BJ (cell line): ENCODE data around the gene C1orf105. TPM values are rescaled to one million over a fixed set of nuclear protein-coding genes. Genes with fewer than 3 reads are reported as not detected.

ENCODE experiments used
- CTCF ChIA-PET: fragments of 350-600 bp; formaldehyde crosslinking; extraction: SDS; loops from one replicate; lab custom pipeline; 2021; ENCODE audit warnings: antibody characterized with exemption, inconsistent platforms; lab: Yijun Ruan, JAX
- POLR2A ChIA-PET: fragments of 300-600 bp; sonication (Branson Sonifier 250); formaldehyde crosslinking; extraction: SDS; loops from one replicate; lab custom pipeline; 2021; ENCODE audit warnings: antibody characterized with exemption; lab: Charles Lee
- DNase-seq: peaks from one replicate; pipeline ENCODE4 v3.0.0-alpha.2; 2011; ENCODE audit warnings: low read depth
- H3K27me3 ChIP-seq: 2 replicates; pipeline ENCODE4 v1.6.0; 2011; ENCODE audit warnings: low read length; ENCODE audit not compliant: control insufficient read depth, insufficient read depth
- H3K36me3 ChIP-seq: 2 replicates; pipeline ENCODE4 v1.5.1; 2011; ENCODE audit warnings: low read length; ENCODE audit not compliant: control insufficient read depth, insufficient read depth
- H3K4me3 ChIP-seq: 2 replicates; pipeline ENCODE4 v1.5.1; 2011; ENCODE audit warnings: low read depth, mild to moderate bottlenecking, control low read depth, low read length
- CTCF ChIP-seq: IDR thresholded peaks from 2 replicates; pipeline ENCODE4 v1.5.1; 2011; ENCODE audit warnings: low read depth, mild to moderate bottlenecking, control low read depth, inconsistent platforms, low read length, moderate library complexity; ENCODE audit not compliant: insufficient read depth
- polyA plus RNA-seq: library from polyadenylated mRNA; depleted of rRNA; stranded (reverse); fragments of >200 nt; gene quantifications from 2 replicates; pipeline ENCODE4 v1.2.3, GENCODE V29; 2011

The C1orf105 gene
- polyA plus RNA-seq, 1 experiment, result not detected

GRCh38 chr1:172399756-172400721, 20.4 kb upstream of the C1orf105 start:
- ChIA-PET CTCF (interaction anchor here (0.6 to 3.4 kb wide), 24 partner anchors 8 to 397 kb away, joined by 3 to 25 read pairs (median 4); no protein-coding TSS in a partner anchor), POLR2A (interaction anchor here (0.6 to 1.0 kb wide), 5 partner anchors 15 to 400 kb away, joined by 3 to 7 read pairs (median 4); no protein-coding TSS in a partner anchor)
- Histone ChIP-seq H3K4me3 (no peak overlapping the region), H3K36me3 (no peaks in the 10 kb centered on the region), H3K27me3 (no peaks in the 10 kb centered on the region)
- no peak for TF ChIP-seq CTCF
- no peak for DNase-seq

- CTCF ChIA-PET, result interaction anchor here (0.5 to 3.4 kb wide), 4 partner anchors 216 to 398 kb away, joined by 4 to 25 read pairs (median 12); no protein-coding TSS in a partner anchor
Observed at GRCh38 chr1:172400722-172401105, 19.8 kb upstream of the C1orf105 start.

GRCh38 chr1:172401477-172401876, 19.0 kb upstream of the C1orf105 start:
- H3K27me3 ChIP-seq, result no peaks in the 10 kb centered on the region
- DNase-seq, result no peak
- no peak for TF ChIP-seq CTCF
- ChIA-PET POLR2A (no interaction called here), CTCF (interaction anchor here (3.4 kb wide), 2 partner anchors 311 to 399 kb away, joined by 19 to 25 read pairs; no protein-coding TSS in a partner anchor)
- H3K36me3 ChIP-seq, result no peaks in the 10 kb centered on the region
- no peak overlapping the region for H3K4me3 ChIP-seq

More at GRCh38 chr1:172400722-172401105, 19.8 kb upstream of the C1orf105 start:
- H3K27me3 ChIP-seq, result no peaks in the 10 kb centered on the region
- no peak overlapping the region for H3K4me3 ChIP-seq
- TF ChIP-seq CTCF, result no peak
- POLR2A ChIA-PET, result no interaction called here
- no peak for DNase-seq
- H3K36me3 ChIP-seq, result no peaks in the 10 kb centered on the region

GRCh38 chr1:172401892-172402291, 18.6 kb upstream of the C1orf105 start:
- TF ChIP-seq CTCF, result no peak
- ChIA-PET POLR2A (no interaction called here), CTCF (interaction anchor here (1.6 to 3.4 kb wide), 2 partner anchors 15 to 312 kb away, joined by 4 to 19 read pairs; no protein-coding TSS in a partner anchor)
- no peak for DNase-seq
- no peak overlapping the region for H3K4me3 ChIP-seq
- no peaks in the 10 kb centered on the region for H3K36me3 ChIP-seq
- no peaks in the 10 kb centered on the region for H3K27me3 ChIP-seq
